Measurements from ENCODE around the gene ZNF559.

The ZNF559 gene

DNA sequence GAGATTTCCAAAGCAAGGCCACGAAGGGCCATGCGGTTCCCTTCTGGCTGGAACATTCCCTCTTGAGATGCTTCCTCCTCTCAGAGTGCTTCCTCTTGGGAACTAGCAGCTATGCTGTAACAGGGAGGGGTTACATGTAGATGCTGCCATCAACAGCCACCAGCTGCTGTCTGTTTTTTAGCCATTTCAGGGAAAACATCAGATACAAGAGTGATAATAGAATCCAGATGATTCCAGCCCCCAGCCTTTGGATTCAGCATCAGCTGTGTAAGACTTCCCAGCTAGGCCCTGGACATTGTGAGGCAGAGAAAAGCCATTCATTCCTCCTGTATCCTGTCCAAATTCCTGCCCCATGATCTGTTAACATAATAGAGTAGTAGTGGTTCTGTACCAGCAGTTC is 30.7 kb downstream of the ZNF559 start:
- DNase-seq: no peak

DNA sequence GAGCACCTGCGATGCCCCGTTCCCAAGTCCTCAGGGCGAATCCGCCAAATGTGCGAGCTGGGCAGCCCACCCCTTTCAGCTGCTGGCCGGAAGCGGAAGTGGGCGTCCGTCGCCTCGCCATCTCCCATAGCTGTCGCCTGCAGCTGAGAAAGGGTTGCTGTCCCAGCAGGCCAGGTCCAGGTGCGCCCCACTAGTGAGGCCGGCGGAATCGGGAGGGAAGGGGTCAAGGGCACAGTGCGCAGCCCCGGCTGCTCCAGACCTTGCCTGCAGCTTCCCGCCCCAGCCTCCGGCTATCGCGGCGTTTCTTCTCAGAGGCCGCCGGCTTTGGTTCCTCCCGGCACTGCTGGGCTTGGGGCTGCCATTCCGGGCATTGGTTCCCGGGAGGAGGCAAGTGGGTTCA is 38.9 kb downstream of the ZNF559 start, which contains the start of gene ZNF177:
TSS of gene ZNF177 (plus strand) at position 109 of the 400 bp plus-strand sequence. CDS start 15,299 bp downstream, outside the sequence.
- no peak for DNase-seq

- no peak for DNase-seq
These were observed 47.0 kb downstream of the ZNF559 start for GRCh38 chr19:9370738-9371619.

GRCh38 chr19:9381361-9381785 is 57.4 kb downstream of the ZNF559 start:
- DNase-seq: no peak

All from CD4-positive, alpha-beta T cell treated with Interleukin-1 beta for 1 hour (primary cell).